Measurements from ENCODE around the gene PPP6R3.

GRCh38 chr11:68467201-68467834, 6.8 kb downstream of the PPP6R3 start:
- TF ChIP-seq CTCF (conservative IDR thresholded peaks at IDR 0.05; ENCODE audit: low read depth, low read length) = no peak
- no peak for TF ChIP-seq EZH2 (IDR thresholded peaks at IDR 0.05; ENCODE audit: borderline replicate concordance, low read depth, low read length, poor library complexity, severe bottlenecking)
